H7 (cell line): ENCODE measurements around the gene SIX1. TPM values are rescaled to one million over a fixed set of nuclear protein-coding genes. Genes with fewer than 3 reads are reported as not detected.

Source experiments
- DNase-seq: peaks from one replicate; pipeline ENCODE4 v3.0.0; 2012
- H3K27me3 ChIP-seq: 2 replicates; pipeline ENCODE4 v1.6.0; 2011; ENCODE audit warnings: mild to moderate bottlenecking, low read length; ENCODE audit not compliant: control insufficient read depth, insufficient read depth
- H3K36me3 ChIP-seq: replicated peaks from 2 replicates; pipeline ENCODE4 v1.5.1; 2011; ENCODE audit warnings: low read length; ENCODE audit not compliant: control insufficient read depth, insufficient read depth
- H3K4me3 ChIP-seq: 2 replicates; pipeline ENCODE4 v1.5.1; 2011; ENCODE audit warnings: low read depth, mild to moderate bottlenecking, control low read depth, low read length, moderate library complexity; ENCODE audit not compliant: insufficient read depth
- total RNA-seq: library from RNA; depleted of rRNA; stranded (reverse); fragments of >200 nt; shearing (Covaris generic); gene quantifications from 2 replicates; pipeline ENCODE4 v1.2.3, GENCODE V29; 2014

SIX1 gene
- total RNA-seq, 1 experiment from 2014 or later, result not detected

GRCh38 chr14:60650373-60650961, 1.2 kb upstream of the SIX1 start:
- Histone ChIP-seq H3K27me3 (peaks cover 99% of the 10 kb centered on the region), H3K36me3 (no peaks in the 10 kb centered on the region), H3K4me3 (0 out of 2 replicates have a peak overlapping the region, but pooled peaks have one; percentile 58)
- DNase-seq, result peak; percentile 23

- DNase-seq, result peak; percentile 61
- Histone ChIP-seq H3K4me3 (peak overlapping the region; percentile 58), H3K27me3 (peaks cover 98% of the 10 kb centered on the region), H3K36me3 (no peaks in the 10 kb centered on the region)
Measured at GRCh38 chr14:60649875-60650372, 647 bp upstream of the SIX1 start.

DNA sequence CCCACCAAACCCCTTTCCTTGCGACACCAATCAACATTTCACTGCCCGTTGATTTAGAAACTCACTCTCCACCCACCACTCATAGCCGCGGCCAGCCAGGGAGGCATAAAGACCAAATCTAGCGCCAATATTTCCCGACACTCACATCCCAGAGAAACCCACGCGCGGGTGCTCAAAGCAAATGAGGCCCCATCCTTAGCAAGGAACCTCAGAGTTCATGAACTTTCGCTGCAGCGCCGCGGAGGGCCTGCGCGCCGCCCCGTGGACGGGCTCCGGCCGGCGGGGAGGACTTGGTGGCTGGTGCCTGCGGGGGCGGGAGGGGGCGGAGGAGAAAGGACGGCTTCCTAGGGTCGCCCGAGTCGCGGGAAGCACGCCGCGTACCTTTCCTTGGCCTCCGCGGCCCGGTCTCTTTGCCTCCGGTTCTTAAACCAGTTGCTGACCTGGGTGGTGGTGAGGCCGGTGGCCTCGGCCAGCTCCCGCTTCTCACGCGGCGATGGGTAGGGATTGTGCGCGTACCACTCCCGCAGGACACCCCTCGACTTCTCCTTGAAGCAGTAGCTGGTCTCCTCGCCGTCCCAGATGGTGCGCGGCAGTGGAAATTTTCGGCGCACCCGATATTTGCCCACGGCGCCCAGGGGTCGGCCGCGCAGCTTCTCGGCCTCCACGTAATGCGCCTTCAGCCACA, 886 bp downstream of the SIX1 start:
- peak; percentile 79 for DNase-seq
- Histone ChIP-seq H3K4me3 (peak overlapping the region; percentile 58), H3K36me3 (no peaks in the 10 kb centered on the region), H3K27me3 (peaks cover 98% of the 10 kb centered on the region)

- peak; percentile 64 for DNase-seq
- H3K27me3 ChIP-seq, result peaks cover 98% of the 10 kb centered on the region
- no peaks in the 10 kb centered on the region for H3K36me3 ChIP-seq
- H3K4me3 ChIP-seq, result peak overlapping the region; percentile 2; the same call in 1 of the 2 replicates
Measured at GRCh38 chr14:60647837-60648248, 1.4 kb downstream of the SIX1 start.

DNA sequence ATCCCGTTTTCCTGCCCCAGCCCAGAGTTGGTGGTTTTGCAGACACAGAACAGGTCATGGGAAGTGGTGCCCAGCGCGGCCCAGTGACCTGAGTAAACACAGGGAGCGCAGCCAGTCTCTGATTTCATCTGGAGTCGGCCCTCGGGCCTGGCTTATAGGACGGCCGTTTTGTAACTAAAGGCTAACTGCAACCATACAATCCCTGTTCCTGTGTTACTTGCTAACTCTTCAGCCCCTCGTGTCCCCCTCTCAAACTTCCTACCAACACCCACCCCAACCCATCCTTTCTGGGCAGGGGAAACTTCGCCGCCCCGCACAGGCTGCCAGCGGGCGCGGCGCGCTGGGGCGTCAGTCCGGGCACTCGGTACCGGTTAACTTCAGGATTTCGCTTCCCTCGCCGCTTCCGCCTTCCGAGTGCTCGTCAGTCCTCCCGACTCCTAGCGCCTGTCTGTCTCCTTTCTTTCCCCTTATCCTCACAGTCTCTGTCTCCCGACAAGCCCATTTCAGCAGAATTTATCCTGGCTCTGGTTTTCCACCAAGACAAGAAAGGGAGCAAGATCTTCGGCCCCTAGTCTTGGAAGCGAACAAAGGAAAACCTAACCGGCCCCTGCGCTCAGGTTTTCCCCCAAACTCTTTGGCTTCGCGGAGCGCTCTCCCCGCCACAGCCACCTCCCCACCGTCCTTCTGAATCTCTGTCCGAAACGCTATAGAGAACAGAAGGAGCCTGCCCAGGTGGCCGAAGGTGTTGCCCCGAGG, 2.0 kb downstream of the SIX1 start:
- peaks cover 98% of the 10 kb centered on the region for H3K27me3 ChIP-seq
- DNase-seq, result peak; percentile 77
- no peaks in the 10 kb centered on the region for H3K36me3 ChIP-seq
- peak overlapping the region; percentile 2; the same call in 1 of the 2 replicates for H3K4me3 ChIP-seq

GRCh38 chr14:60646226-60646818, 3.0 kb downstream of the SIX1 start:
- DNase-seq, result peak; percentile 73
- H3K27me3 ChIP-seq, result peaks cover 98% of the 10 kb centered on the region
- no peak overlapping the region for H3K4me3 ChIP-seq
- no peaks in the 10 kb centered on the region for H3K36me3 ChIP-seq

- Histone ChIP-seq H3K4me3 (no peak overlapping the region), H3K27me3 (peaks cover 98% of the 10 kb centered on the region), H3K36me3 (no peaks in the 10 kb centered on the region)
- DNase-seq, result no peak
Measured at GRCh38 chr14:60645126-60645741, 4.0 kb downstream of the SIX1 start.

DNA sequence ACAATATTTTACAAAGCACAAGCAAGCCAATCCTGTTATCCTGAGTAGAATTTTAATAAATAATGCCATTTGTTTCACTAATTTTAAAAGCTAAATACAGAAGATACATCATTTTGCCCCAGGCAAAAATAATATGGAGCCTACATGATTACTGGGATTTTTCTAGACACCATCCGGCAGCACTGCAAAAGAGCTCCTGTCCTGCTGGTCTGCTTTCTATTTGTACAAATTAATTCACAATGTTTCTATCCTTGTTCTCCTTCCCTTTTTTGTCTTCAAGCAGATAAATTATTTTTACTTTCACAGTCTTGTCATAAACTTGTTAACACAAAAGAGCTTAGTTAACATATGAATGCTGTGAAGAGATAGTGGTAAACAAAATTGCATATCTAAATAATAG, 4.6 kb downstream of the SIX1 start:
- Histone ChIP-seq H3K4me3 (no peak overlapping the region), H3K27me3 (peaks cover 98% of the 10 kb centered on the region), H3K36me3 (no peaks in the 10 kb centered on the region)
- DNase-seq, result no peak

DNA sequence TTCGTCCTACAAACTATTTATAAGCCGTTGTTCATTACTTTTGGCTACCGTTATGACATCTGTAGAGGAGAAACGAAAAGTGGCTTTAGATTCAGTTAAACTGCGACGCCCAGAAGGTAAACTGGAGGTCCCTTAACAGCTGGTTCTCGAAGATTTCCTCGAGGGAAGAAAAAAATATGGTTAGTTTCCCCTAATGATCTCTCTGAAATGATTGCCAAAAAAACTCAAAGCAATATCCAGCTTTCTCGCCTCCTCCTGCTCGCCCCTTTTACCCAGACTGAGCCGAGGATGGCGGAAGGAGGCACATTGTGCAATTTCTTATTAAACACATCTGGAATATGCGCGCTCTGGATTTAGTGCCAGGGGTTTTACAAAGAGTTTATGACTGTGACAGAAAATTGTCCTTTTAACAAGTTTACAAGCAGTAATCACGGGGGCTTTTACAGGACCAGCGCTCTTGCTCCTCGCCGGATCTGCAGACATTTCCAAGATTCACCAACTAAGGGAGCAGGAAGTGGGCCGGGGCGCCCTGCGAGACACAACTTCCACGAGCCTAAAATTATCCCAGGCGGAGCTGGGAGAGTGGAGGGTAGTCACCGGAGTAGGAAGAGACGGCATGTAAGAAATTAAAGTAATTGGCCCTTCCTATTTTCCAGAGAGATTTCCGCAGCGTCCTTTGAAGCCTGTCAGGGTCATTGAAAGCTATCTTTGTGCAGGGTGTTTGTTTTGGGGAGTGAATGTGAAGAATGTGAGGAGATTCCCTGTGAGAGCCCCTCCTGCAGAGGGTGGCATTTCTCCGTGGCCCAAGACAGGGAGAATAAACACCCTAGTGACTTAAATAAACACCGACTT, 5.6 kb downstream of the SIX1 start:
- Histone ChIP-seq H3K36me3 (no peaks in the 10 kb centered on the region), H3K4me3 (no peak overlapping the region), H3K27me3 (peaks cover 100% of the 10 kb centered on the region)
- peak; percentile 61 for DNase-seq

DNA sequence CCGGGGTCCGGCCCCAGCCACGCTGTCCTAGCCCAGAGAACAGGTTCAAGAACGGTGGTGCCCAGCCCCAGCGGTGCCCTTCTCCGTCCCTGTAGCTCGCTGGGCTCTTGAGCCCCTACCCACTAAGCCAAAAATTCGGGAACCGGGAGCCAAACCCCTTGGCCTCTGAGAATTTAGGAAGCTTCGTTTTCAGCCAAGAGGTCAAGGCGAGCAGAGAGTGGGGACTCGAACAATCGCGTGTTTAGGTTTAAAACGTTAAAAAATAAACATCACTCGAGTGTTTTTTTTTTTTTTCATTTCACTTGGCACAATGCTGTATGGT, 6.2 kb downstream of the SIX1 start:
- Histone ChIP-seq H3K36me3 (no peaks in the 10 kb centered on the region), H3K4me3 (no peak overlapping the region), H3K27me3 (peaks cover 100% of the 10 kb centered on the region)
- no peak for DNase-seq

- H3K36me3 ChIP-seq, result no peaks in the 10 kb centered on the region
- peak overlapping the region; percentile 16; the same call in 1 of the 2 replicates for H3K4me3 ChIP-seq
- H3K27me3 ChIP-seq, result peaks cover 98% of the 10 kb centered on the region
- peak; percentile 88 for DNase-seq
Measured at GRCh38 chr14:60642270-60643140, 6.8 kb downstream of the SIX1 start.

DNA sequence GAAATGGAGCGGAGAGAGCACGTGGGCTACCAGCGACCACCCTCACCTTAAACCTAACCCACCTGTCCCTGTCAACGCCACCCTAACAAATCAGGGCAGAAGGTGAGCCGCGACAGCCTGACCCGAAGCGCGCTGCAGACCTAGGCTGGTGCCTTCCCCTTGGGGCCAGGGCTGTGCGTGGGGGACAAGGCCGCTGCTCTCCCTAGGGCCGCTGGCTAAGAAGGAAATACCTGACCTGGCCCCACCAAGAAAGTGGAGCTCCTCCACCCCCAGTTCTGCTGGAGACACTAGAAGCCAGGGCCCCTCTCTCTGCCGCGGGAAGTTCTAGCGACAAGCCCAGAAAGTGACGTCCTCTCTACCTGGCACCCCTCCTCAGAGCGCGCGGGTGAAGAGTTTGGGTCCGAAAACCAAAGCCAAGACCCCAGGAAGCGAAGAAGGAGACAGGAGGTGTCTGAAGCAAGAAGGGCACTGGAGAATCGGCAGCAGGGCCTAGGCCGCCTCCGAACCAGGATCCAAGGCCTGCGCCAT, 7.5 kb downstream of the SIX1 start:
- H3K27me3 ChIP-seq, result peaks cover 98% of the 10 kb centered on the region
- DNase-seq, result no peak
- H3K36me3 ChIP-seq, result no peaks in the 10 kb centered on the region
- peak overlapping the region; percentile 16; the same call in 1 of the 2 replicates for H3K4me3 ChIP-seq
